ENCODE results near the gene SMC1A. TPM values are rescaled to one million over a fixed set of nuclear protein-coding genes. Genes with fewer than 3 reads are reported as not detected.
"Not testable (repeated sequence)": the region's sequence is repeated elsewhere in the genome, so short reads cannot be mapped to it uniquely, and the experiment has no call there.

Gene SMC1A
- polyA plus RNA-seq, 12 donors = 37.8 to 88.6 (median 55.0) TPM; not detected in 1

DNA sequence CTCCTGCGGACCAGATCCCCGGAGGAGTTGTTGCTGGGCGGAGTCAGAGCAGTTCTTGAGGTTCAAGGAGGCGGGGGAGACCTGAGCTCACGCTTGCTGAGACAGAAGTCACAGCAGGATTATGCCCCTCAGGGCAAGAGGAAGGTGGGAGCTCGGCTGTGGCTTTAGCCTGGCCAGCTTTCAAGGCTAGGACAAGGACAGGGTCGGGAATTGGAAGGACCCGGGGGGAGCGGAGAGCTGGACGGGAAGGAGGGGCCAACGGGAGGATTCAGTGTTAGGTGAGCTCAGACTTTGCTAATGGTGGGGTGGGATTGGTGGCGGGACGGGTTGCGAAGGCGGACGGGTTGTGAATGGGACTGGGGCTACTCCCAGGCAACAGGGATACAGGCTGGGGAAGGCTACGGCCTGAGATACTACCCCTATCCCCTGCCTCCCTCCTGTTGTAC is 430 bp upstream of the SMC1A start, which contains the start of gene RIBC1:
TSS of gene RIBC1 (plus strand) at position 13 of the 446 bp plus-strand sequence. CDS start 3,404 bp downstream, outside the sequence.
- no peak for DNase-seq

- DNase-seq = no peak
These were observed 725 bp downstream of the SMC1A start for GRCh38 chrX:53421772-53422085.

DNA sequence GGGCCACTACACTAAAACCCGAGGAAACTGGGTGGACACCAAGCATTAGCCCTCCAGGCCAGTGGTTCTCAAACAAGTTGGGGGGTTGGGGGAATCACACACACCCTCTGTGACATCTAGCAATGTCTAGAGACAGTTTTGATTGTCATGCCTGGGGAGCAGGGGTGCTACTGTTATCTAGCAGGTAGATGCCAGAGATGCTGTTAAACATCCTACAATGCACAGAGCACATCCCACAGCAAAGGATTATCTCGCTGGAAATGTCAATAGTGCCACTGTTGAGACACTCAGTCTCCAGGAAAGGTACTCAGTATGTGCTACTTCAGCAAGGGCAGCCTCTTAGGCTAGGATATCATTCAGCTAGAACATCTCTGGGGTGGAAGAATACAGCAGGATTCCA is 1.3 kb downstream of the SMC1A start:
- DNase-seq = no peak

- not testable (repeated sequence) for DNase-seq
These were observed 2.1 kb downstream of the SMC1A start for GRCh38 chrX:53420351-53420750.

DNA sequence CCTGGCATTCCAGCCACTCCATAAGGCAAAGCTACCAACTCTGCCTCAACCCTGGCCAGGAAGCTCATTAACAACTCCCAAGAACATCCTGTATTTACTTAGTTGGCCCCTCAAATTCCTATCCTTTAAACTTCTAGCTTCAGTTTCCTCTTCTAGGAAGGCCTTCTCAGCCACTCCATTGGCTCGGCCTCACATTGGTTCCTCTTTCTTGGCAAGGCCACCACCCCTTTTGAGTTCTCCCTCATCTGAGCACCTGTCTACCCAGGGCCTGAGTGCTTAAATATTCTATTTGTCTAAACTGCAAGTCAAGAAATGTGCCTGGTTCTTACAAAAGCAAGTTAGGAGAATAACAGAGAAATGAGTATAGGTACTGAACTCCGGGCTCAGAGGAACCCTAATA is 10.0 kb downstream of the SMC1A start:
- DNase-seq = no peak

- no peak for DNase-seq
These were observed 18.9 kb downstream of the SMC1A start for GRCh38 chrX:53403535-53403934.

GRCh38 chrX:53398216-53398615 is 24.2 kb downstream of the SMC1A start:
- no peak for DNase-seq

DNA sequence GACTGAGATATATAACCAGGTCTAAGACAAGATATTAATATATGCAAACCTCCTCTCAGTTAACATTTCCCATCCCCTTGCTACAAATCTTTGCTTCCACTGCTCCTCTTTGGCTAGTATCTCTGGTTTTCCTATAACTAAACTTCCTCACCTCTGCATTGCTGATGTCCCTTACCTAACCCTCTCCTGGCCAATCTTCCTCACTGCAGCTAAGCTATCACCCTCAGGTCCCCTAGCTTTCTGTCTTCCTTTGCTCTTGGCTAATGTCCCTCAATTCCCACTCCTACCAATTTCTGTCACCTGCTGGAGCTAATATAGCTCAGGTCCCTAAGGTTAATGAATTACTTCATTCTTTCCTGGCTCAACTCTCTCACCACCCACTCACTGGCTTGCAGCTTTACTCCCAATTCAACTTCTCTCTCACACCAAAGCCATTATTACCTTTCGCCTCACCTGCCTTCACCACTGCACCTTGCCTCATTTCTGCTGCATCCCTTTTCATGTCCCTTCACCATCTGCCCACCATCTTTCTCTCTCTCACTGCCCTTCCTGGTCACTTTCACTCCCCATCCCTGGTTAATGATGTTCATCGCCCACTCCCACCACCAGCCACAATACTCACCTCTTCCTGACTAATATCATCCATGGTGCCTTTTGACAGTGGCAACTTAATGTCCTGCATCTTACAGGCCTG is 26.7 kb downstream of the SMC1A start:
- DNase-seq = no peak

- no peak for DNase-seq
These were observed 38.9 kb downstream of the SMC1A start for GRCh38 chrX:53383376-53384076.

- no peak for DNase-seq
These were observed 42.7 kb downstream of the SMC1A start for GRCh38 chrX:53379747-53380146.

- DNase-seq = no peak
These were observed 43.3 kb downstream of the SMC1A start for GRCh38 chrX:53379008-53379710.

GRCh38 chrX:53377464-53377863 is 45.0 kb downstream of the SMC1A start:
- no peak for DNase-seq

DNA sequence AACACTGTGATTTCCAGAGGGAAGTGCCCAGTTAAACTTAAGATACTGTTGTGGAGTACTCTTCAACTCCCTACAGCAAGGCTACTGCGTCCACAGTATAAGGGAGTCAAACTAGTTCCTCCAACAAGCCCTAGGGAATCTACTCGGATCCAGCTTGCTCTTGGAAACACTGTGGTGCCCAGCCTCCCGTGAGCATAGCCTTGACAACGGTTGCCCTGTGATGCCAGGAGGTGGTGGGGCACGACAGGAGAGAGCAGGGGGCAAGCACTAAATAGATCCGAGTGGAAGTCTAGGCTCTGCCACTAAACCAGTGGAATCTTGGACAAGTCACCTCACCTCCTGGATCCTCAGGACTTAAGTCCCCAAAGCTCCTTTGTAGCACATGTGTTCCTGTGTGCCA is 45.6 kb downstream of the SMC1A start:
- no peak for DNase-seq

DNA sequence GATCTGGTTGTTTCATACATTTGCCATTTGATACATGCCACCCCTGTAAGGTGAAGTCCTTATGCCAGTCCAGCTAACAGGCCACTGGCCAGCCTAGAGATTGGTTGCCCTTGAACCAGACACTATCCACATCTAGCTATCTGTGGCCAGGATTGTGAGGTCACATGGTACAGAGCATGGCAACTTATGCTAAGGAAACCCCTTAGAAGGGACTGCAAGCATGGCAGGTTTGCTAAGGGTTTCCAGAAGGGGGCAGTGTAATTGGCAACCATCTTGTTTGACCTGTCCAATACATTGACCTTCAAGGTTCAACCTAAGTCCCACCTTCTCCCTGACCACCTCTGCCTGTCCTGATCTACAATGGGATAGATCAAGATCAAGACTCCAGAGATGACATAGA is 47.5 kb downstream of the SMC1A start:
- DNase-seq = no peak

GRCh38 chrX:53374222-53374820 is 48.1 kb downstream of the SMC1A start:
- no peak for DNase-seq

GRCh38 chrX:53373307-53373706 is 49.1 kb downstream of the SMC1A start:
- DNase-seq = no peak

DNA sequence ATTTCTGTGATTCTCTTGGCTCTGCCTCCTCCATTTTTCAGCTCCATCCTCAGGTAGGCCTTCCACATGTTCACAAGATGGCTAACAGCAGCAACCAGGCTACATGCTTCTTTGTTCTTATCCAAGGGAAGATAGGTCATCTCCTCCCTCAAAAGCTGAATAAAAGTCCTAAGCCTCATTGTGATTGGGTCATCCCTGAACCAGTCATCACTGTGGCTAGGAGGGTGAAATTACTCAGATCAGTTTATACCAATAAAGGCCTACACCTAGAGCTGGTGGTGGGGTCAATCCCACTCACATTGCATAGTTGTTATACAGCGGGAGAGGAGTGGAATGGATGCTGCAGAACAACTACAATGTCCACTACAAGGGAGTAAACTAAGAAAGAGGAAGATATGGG is 56.0 kb downstream of the SMC1A start:
- not testable (repeated sequence) for DNase-seq

DNA sequence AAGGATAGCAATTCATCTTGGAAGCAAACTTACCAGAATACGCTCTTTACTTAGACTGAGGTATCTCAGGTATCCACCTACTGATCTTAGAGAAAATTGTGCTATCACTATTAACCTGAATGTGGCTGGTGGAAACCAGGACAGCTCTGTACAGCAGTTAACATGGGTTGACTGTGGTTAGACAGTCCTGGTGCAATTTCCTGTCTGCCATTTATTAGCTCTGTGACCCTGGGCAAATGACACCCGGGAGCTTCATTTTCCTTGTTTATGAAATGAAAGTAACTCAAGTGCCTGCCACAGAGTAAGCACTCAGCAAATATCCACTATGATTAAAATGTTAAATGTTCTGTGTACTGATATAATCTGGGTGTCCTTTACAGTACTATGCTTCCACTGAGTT is 60.0 kb downstream of the SMC1A start:
- DNase-seq = no peak

- DNase-seq = peak; percentile 55
These were observed 64.5 kb downstream of the SMC1A start for GRCh38 chrX:53357799-53358530.

- DNase-seq = no peak
These were observed 66.3 kb downstream of the SMC1A start for GRCh38 chrX:53356186-53356585.

DNA sequence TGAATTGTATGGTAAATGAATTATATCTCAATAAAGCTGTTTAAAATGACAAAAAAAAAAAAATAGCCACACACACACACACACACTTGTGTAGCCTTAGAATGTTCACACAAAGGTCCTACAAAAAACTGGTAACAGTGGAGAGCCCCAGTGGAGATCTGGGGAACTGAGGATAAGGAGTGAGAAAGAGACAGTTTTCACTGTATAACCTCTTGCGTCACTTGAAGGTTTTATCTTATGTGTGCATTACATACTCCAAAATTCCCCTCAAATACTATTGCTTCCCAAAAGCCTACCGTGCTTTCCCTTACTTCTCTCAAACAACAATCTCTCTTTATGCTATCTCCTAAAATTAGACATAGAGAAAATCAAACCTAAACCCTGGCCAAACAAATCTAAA is 67.8 kb downstream of the SMC1A start:
- no peak for DNase-seq

DNA sequence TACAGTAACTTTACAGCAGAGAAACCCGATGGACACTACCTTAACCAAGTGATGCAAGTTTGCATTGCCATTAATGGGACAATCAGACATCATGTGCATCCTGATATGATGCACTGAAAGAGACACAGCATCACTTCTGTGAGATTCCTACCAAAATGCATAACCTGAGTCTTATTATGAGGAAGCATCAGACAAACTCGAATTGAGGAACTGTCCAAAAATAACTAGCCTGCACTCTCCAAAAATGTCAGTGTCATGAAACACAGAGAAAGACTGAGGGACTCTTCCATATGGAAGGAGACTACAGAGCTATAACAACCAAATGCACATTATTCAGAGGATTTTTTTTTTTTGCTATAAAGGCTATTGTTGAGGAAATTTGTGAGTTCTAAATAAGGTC is 74.5 kb downstream of the SMC1A start:
- no peak for DNase-seq

Data from muscle of arm (tissue), 12 donors.